GM19238 (cell line): ENCODE measurements around the gene ZSCAN5B.
"Not testable (repeated sequence)": the region's sequence is repeated elsewhere in the genome, so short reads cannot be mapped to it uniquely, and the experiment has no call there.

ENCODE experiments used
- DNase-seq: peaks from one replicate; pipeline ENCODE4 v3.0.0; 2011; ENCODE audit warnings: low spot score; ENCODE audit not compliant: insufficient read length

Gene ZSCAN5B

GRCh38 chr19:56176310-56176709 is 21.3 kb downstream of the ZSCAN5B start:
- DNase-seq: not testable (repeated sequence)

DNA sequence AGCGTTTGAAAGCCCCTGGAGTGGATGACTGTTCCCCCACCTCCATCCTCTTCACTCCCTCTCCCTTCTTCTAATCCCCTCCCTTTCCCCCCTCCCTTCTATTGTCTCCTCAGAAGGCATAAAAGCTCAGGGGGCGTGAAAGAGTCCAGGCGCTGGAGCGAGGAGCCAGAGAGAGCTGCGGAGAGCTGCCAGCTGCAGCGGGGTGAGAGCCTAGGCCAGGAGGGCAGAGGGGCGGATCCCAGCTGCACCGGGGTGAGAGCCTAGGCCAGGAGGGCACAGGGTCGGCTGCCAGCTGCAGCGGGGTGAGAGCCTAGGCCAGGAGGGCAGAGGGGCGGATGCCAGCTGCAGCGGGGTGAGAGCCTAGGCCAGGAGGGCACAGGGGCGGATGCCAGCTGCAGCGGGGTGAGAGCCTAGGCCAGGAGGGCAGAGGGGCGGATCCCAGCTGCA is 21.7 kb downstream of the ZSCAN5B start, which contains the start of gene GALP:
Gene GALP, plus strand, starts transcription at position 148 of the 447 bp plus-strand sequence. CDS start 1,101 bp downstream, outside the sequence.
- DNase-seq: not testable (repeated sequence)

GRCh38 chr19:56174550-56174949 is 23.0 kb downstream of the ZSCAN5B start:
- no peak for DNase-seq

DNA sequence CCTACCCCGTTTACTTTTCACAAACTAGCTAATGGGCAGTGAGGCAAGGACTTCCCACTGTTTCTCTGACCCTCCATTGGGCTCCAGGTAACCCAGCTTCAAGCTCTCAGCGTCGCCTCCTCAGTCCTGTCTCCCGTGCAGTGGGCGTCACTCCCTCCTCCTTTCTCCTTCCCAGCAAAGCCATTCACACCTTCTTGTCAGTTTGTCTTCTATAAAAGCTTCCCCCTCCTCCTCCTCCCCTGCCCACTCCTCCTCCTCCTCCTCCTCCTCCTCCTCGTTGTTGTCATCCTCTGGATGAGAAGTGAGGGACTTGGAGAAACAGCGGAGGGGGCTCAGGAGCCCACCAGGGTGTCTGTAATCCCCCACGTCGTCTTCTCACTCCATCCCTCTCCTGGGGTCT is 23.5 kb downstream of the ZSCAN5B start:
- no peak for DNase-seq

GRCh38 chr19:56170261-56170660 is 27.3 kb downstream of the ZSCAN5B start:
- no peak for DNase-seq

- no peak for DNase-seq
Measured at GRCh38 chr19:56167064-56167578, 30.5 kb downstream of the ZSCAN5B start.

GRCh38 chr19:56163097-56163496 is 34.5 kb downstream of the ZSCAN5B start:
- DNase-seq: no peak

- no peak for DNase-seq
Measured at GRCh38 chr19:56162258-56162657, 35.3 kb downstream of the ZSCAN5B start.

DNA sequence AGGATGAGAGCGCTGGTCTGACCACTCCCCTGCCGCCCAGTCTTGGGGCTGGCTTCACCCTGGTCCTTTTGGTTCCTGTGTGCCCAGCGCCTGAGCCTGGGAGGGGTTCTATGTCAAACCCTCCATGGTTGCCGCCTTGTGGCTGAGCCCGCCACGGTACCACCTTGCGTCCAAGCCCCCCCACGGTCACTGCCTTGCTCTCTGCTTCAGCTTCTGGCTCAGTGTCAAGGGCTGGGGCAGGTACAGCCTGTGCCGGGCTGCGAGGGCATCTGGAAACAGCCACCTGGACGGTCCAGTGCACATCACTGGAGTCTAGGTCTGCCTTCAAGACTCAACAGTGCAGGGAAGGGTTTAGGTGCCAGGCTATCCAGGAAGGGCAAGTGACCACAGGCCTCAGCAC is 36.0 kb downstream of the ZSCAN5B start:
- DNase-seq: no peak

DNA sequence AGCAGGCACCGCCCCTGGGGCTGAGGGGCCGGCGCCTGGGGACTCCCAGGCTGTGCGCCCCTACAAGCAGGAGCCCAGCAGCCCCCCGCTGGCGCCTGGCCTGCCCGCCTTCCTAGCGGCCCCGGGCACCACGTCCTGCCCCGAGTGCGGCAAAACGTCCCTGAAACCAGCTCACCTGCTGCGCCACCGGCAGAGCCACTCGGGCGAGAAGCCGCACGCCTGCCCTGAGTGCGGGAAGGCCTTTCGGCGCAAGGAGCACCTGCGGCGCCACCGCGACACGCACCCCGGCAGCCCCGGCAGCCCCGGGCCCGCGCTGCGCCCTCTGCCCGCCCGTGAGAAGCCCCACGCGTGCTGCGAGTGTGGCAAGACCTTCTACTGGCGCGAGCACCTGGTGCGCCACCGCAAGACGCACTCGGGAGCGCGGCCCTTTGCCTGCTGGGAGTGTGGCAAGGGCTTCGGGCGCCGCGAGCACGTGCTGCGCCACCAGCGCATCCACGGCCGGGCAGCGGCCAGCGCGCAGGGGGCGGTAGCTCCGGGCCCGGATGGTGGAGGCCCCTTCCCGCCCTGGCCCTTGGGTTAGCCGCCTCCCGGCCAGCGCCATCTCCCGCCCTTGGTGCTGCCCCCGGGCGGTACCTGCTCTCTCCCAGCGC is 37.8 kb downstream of the ZSCAN5B start:
- DNase-seq: no peak

DNA sequence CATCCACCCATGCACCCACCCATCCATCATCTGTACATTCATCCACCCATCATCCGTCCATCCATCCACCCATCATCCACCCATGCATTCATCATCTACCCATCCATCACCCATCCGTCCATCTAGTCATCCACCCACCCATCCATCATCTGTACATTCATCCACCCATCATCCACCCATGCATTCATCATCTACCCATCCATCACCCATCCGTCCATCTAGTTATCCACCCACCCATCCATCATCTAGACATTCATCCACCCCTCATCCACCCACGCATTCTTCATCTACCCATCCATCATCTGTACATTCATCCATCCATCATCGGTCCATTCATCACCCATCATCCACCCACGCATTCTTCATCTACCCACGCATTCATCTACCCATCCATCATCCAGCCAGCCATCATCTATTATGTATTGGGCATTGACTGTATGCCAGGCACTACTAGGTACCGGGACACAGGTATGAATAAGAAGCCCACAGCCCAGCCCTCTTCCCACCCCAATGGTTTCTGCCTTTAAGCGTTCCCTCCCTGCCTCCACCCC is 38.5 kb downstream of the ZSCAN5B start:
- DNase-seq: no peak

- no peak for DNase-seq
Measured at GRCh38 chr19:56158170-56158757, 39.3 kb downstream of the ZSCAN5B start.

DNA sequence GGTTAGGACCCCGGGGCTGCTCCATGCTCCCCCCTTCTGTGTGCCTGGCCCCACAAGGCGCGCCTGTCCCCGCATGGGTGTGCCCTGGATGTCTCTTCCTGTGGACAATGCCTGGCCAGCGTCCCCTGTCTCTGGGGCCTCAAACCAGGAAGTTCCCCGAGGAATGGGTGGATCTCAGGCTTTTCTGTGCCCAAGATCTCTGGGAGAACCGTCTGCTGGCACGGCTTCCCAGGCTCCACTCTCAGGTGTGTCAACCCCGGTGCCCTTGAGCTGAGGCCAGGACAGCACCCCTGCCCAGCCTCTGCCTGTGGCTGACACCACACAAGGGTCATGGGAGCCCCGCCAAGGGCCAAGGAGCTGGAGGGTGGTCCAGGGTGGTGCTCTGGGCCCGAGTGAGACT is 40.8 kb downstream of the ZSCAN5B start:
- no peak for DNase-seq

GRCh38 chr19:56155124-56155687 is 42.4 kb downstream of the ZSCAN5B start:
- no peak for DNase-seq

GRCh38 chr19:56153507-56153906 is 44.1 kb downstream of the ZSCAN5B start:
- no peak for DNase-seq

DNA sequence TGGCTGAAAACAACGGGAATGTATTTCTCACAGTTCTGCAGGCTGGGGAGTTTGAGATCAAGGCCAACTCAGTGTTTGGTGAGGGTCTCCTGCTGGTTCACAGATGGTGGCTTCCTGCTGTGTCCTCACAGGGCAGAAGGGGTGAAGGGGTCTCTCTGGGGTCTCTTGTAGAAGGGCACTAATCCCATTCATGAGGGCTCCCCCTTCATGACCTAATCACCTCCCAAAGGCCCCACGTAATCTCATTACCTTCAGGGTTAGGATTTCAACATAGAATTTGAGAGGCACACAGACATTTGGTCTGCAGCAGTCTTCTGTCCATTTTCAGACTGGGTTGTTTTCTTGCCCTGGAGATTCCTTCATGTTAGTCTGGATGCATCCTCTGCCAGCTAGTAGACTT is 44.9 kb downstream of the ZSCAN5B start:
- DNase-seq: no peak

GRCh38 chr19:56150358-56150757 is 47.2 kb downstream of the ZSCAN5B start:
- no peak for DNase-seq

- no peak for DNase-seq
Measured at GRCh38 chr19:56149656-56150038, 47.9 kb downstream of the ZSCAN5B start.

GRCh38 chr19:56148955-56149655 is 48.5 kb downstream of the ZSCAN5B start:
- DNase-seq: not testable (repeated sequence)

DNA sequence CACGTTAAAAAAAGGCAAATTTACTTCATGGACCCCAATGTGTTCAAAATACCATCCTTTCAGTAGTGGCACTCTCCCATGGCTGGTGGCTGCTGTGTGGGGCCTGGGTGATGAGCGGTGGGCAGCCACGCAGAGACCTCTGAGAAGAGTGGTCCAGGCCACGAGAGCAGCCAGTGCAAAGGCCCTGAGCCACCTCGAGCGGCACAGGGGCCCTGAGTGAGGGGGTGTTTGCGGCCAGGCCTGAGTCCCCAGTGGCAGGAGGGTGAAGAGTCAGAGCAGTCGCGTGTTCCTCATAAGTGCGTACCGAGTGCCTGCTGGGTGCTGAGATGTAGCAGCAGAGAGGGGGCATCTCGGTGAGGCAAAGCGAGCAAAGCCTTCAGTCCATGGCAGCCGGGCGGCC is 49.5 kb downstream of the ZSCAN5B start:
- no peak for DNase-seq

DNA sequence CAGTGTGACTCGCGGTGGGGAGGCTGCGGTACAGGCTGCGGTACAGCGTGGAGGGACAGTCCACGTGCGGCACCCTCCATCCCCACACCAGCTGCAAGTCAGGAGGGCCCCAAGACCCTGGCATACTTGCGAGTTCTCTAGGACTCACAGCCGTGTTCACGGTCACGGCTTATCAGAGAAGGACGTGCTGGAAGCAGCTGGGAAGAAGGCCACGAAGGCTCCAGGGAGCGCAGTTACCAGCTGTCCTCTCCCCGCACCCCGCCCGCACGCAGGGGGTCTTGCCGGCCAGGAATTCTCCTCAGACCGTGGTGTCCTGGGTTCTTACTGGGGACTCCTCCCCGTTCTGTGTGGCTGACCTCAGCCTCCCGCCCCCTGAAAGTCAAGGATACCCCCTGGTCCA is 50.3 kb downstream of the ZSCAN5B start:
- no peak for DNase-seq

- no peak for DNase-seq
Measured at GRCh38 chr19:56146904-56147303, 50.7 kb downstream of the ZSCAN5B start.
